PC-3 (cell line): ENCODE data around the gene MAB21L4. TPM values are rescaled to one million over a fixed set of nuclear protein-coding genes. Genes with fewer than 3 reads are reported as not detected.

Experiments
- ATAC-seq: fragments of 200-7000 bp; cut with Tn5 transposase; 2 replicates; pipeline ENCODE4 v1.9.1; 2020; ENCODE audit warnings: mild to moderate bottlenecking, moderate library complexity
- BruUV-seq: library from RNA; stranded (reverse); fragments of 400-500 nt; replicated peaks from 2 replicates; lab custom pipeline; 2021; lab: Mats Ljungman, UMichigan
- CTCF ChIA-PET: fragments of 300-600 bp; sonication (Branson Sonifier 250); formaldehyde crosslinking; loops from one replicate; lab custom pipeline; 2022; ENCODE audit warnings: antibody characterized with exemption; lab: Charles Lee
- POLR2A ChIA-PET: fragments of 300-600 bp; sonication (Branson Sonifier 250); formaldehyde crosslinking; loops from one replicate; lab custom pipeline; 2022; ENCODE audit warnings: antibody characterized with exemption; ENCODE audit not compliant: unreplicated experiment; lab: Charles Lee
- DNase-seq: peaks from one replicate; pipeline ENCODE4 v3.0.0-alpha.2; 2015
- H2AFZ ChIP-seq: fragments of 300-600 bp; sonication (generic); 2 replicates; pipeline ENCODE4 v1.6.0; 2016; ENCODE audit warnings: antibody characterized with exemption, low read length
- H3F3A ChIP-seq: fragments of 300-600 bp; sonication (generic); one replicate; pipeline ENCODE4 v1.6.0; 2017; ENCODE audit warnings: antibody characterized with exemption, low read length, control low read depth, mild to moderate bottlenecking; ENCODE audit not compliant: unreplicated experiment
- H3K27ac ChIP-seq: fragments of 300-600 bp; sonication (generic); 2 replicates; pipeline ENCODE4 v1.5.1; 2016; ENCODE audit warnings: mild to moderate bottlenecking, low read length
- H3K27me3 ChIP-seq: fragments of 300-600 bp; sonication (generic); 2 replicates; pipeline ENCODE4 v1.6.1; 2016; ENCODE audit warnings: low read length, mixed read lengths
- H3K36me3 ChIP-seq: fragments of 300-600 bp; sonication (generic); 2 replicates; pipeline ENCODE4 v1.6.1; 2016; ENCODE audit warnings: low read depth, mixed run types, low read length, mixed read lengths
- H3K4me1 ChIP-seq: fragments of 300-600 bp; sonication (generic); 2 replicates; pipeline ENCODE4 v1.5.1; 2016; ENCODE audit warnings: low read length; ENCODE audit not compliant: insufficient read depth
- H3K4me2 ChIP-seq: fragments of 300-600 bp; sonication (generic); 2 replicates; pipeline ENCODE4 v1.6.0; 2016; ENCODE audit warnings: low read length
- H3K4me3 ChIP-seq: fragments of 300-600 bp; sonication (generic); 2 replicates; pipeline ENCODE4 v1.5.1; 2016; ENCODE audit warnings: mild to moderate bottlenecking, low read length, mixed read lengths
- H3K79me2 ChIP-seq: fragments of 300-600 bp; sonication (generic); 2 replicates; pipeline ENCODE4 v1.6.1; 2017; ENCODE audit warnings: low read length, mixed read lengths
- H3K9ac ChIP-seq: fragments of 300-600 bp; sonication (generic); 2 replicates; pipeline ENCODE4 v1.6.0; 2016; ENCODE audit warnings: mild to moderate bottlenecking, low read length
- H3K9me2 ChIP-seq: fragments of 300-600 bp; sonication (generic); replicated peaks from 2 replicates; pipeline ENCODE4 v1.6.1; 2016; ENCODE audit warnings: mixed run types, low read length, mixed read lengths
- H3K9me3 ChIP-seq: fragments of 300-600 bp; sonication (generic); 2 replicates; pipeline ENCODE4 v1.6.1; 2016; ENCODE audit warnings: low read length, mixed read lengths
- H4K20me1 ChIP-seq: fragments of 300-600 bp; sonication (generic); 2 replicates; pipeline ENCODE4 v1.6.1; 2016; ENCODE audit warnings: low read length, mixed read lengths
- CTCF ChIP-seq: fragments of 300-600 bp; sonication (generic); conservative IDR thresholded peaks from 2 replicates; pipeline ENCODE4 v1.5.1; 2017; ENCODE audit warnings: antibody characterized with exemption, low read depth, mild to moderate bottlenecking, low read length
- EZH2 ChIP-seq: fragments of 300-600 bp; sonication (generic); IDR thresholded peaks from one replicate; pipeline ENCODE4 v1.6.1; 2017; ENCODE audit warnings: antibody characterized with exemption, mild to moderate bottlenecking, low read length; ENCODE audit not compliant: unreplicated experiment
- EZH2phosphoT487 ChIP-seq: fragments of 300-600 bp; sonication (generic); IDR thresholded peaks from 2 replicates; pipeline ENCODE4 v1.6.1; 2018; ENCODE audit warnings: mild to moderate bottlenecking, antibody characterized with exemption, low read length, borderline replicate concordance
- intact Hi-C: fragments of 100-400 bp; cut with micrococcal nuclease; formaldehyde crosslinking; loops from 2 replicates; pipeline ENCODE4 v1.9.0; 2023
- total RNA-seq: library from RNA; depleted of rRNA; stranded (reverse); fragments of >200 nt; gene quantifications from 2 replicates; pipeline ENCODE4 v1.2.3, GENCODE V29; 2014

The MAB21L4 gene
- total RNA-seq, 1 experiment from 2014 or later: 1.0 TPM

DNA sequence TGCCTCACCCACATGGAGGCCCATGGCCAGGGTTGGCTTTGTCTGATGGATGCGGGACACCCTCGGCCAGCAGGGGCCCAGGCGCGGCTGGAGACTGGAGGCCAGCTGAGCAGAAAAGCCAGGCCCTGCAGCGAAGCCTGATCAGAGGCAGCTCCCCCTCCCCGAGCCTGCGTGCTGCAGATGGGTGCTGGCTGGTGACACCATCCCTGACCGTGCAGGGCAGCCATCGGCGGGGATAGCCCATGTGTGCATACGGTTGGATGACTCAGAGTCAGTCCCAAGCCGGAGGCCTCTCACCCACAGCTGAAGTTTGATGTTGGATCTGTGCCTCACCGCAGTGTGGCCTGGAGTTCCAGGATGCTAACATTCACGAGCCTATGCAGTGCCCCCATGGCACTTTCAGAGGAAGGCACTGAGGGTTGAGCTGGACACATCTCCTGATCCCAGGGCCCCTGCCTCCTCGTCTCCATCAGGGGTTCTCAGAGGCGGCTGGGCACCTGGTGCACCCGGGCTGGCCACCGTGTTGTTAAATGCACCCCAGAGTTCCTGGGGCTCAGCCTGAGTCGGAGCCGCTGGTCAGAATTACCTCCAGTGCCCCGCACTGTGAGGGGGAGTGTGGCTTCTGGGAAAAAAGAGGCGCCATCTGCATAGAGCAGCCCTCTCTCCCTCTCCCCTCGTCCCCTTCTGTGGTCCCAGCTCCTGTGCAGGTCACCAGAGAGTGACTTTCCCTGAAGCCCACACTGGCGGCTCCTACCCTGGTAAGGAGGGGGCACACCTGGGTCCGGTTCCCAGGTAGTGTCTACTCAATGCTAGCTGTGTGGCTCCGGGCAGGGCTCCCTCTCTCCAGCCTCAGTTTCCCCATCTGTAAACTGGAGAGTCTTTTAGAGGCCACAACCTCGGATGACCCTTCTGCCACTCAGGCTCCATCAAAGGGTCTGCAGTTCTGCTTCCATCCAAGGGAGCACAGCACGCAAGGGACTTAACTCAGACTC, 56.5 kb downstream of the MAB21L4 start:
- ATAC-seq (peak; percentile 41), DNase-seq (peak; percentile 45)
- Histone ChIP-seq H3K27me3 (peaks cover 25% of the 10 kb centered on the region), H3K9me3 (no peaks in the 10 kb centered on the region), H3K4me1 (no peaks in the 10 kb centered on the region; the same call in 1 of the 2 replicates), H3K4me3 (no peak overlapping the region), H3F3A (no peaks in the 10 kb centered on the region), H2AFZ (no peak overlapping the region), H3K9me2 (no peaks in the 10 kb centered on the region), H3K9ac (no peak overlapping the region), H3K79me2 (no peaks in the 10 kb centered on the region), H4K20me1 (no peaks in the 10 kb centered on the region), H3K27ac (no peak overlapping the region), H3K36me3 (no peaks in the 10 kb centered on the region), H3K4me2 (no peak overlapping the region)
- ChIA-PET CTCF (interaction anchor here (1.1 to 1.5 kb wide), 6 partner anchors 12 to 273 kb away, joined by 3 to 13 read pairs (median 4); no protein-coding TSS in a partner anchor), POLR2A (no interaction called here)
- intact Hi-C loops: loop anchor here (1.0 to 2.0 kb wide), 2 partner anchors 29 to 325 kb away; no protein-coding TSS in a partner anchor
- no TSS peak for BruUV-seq
- TF ChIP-seq CTCF (no peak), EZH2 (no peak), EZH2phosphoT487 (no peak)

DNA sequence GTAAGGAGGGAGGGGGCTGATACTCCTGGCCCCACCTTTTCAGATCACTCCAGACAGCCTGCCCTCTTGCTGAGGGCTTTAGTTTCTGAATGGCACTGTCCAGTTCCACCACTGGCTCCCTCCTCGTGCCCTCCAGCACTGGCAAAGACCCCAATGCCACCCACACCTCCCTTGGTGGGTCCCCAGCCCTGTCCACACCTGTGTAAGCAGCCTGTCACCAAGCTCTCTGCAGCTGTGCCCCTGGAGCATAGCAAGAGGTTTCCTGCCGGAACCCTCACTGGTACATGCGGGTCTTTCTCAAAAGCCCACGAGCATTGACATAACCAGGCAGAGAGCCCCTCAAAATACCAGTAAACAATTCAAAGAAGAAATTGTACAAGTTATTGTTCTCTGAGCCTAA, 58.3 kb downstream of the MAB21L4 start:
- Histone ChIP-seq H2AFZ (no peak overlapping the region), H3K9me2 (no peaks in the 10 kb centered on the region), H3K9me3 (no peaks in the 10 kb centered on the region), H3K79me2 (no peaks in the 10 kb centered on the region), H3K4me1 (no peaks in the 10 kb centered on the region; the same call in 1 of the 2 replicates), H3K27ac (no peak overlapping the region), H3K4me3 (no peak overlapping the region), H4K20me1 (no peaks in the 10 kb centered on the region), H3K4me2 (no peak overlapping the region), H3K36me3 (no peaks in the 10 kb centered on the region), H3F3A (no peaks in the 10 kb centered on the region), H3K27me3 (peaks cover 13% of the 10 kb centered on the region), H3K9ac (no peak overlapping the region)
- BruUV-seq: no TSS peak
- intact Hi-C loops: no loop called here
- ATAC-seq (no peak), DNase-seq (no peak)
- CTCF ChIA-PET: interaction anchor here (0.5 kb wide), 1 partner anchor 269 kb away, joined by 3 read pairs; the partner anchor contains the start of gene RNPEPL1
- no peak for TF ChIP-seq EZH2phosphoT487
- no peak for TF ChIP-seq CTCF
- TF ChIP-seq EZH2: no peak
- POLR2A ChIA-PET: no interaction called here
